Motor neuron (in vitro differentiated cells): ENCODE measurements around the gene FAM163B. TPM values are rescaled to one million over a fixed set of nuclear protein-coding genes. Genes with fewer than 3 reads are reported as not detected.

Experiments
- ATAC-seq, 8 experiments: fragments of 200-7000 bp; cut with Tn5 transposase; replicated peaks in 6 of 8; 2 replicates each; pipeline ENCODE4 v1.8.0; 2021; ENCODE audit warnings: mild to moderate bottlenecking in 8 of 8, moderate library complexity in 8 of 8
- H3K27ac ChIP-seq, 2 donors: fragments of 250-450 bp; sonication (Bioruptor Pico); 2 replicates each; pipeline ENCODE4 v1.9.0; 2021; ENCODE audit warnings: antibody characterized with exemption in 2 of 2, mild to moderate bottlenecking in 2 of 2, moderate library complexity in 1 of 2
- H3K4me1 ChIP-seq, 2 donors: fragments of 250-450 bp; sonication (Bioruptor Pico); replicated peaks in 1 of 2; 2 replicates each; pipeline ENCODE4 v1.6.1; 2021; ENCODE audit warnings: antibody characterized with exemption in 2 of 2, mild to moderate bottlenecking in 2 of 2, moderate library complexity in 1 of 2
- H3K4me3 ChIP-seq, 5 donors: fragments of 250-450 bp; sonication (Bioruptor Pico); 2 replicates each; pipeline ENCODE4 v1.9.0; 2021; ENCODE audit warnings: antibody characterized with exemption in 5 of 5, mild to moderate bottlenecking in 5 of 5, moderate library complexity in 4 of 5
- WGBS, 10 experiments: fragments of 450-650 bp; shearing (Covaris generic); methylation state at CpG; one replicate each; pipeline ENCODE4 v1.0.0; 2022; 5-methylcytosine and 5-hydroxymethylcytosine counted together
- in situ Hi-C, 9 experiments: fragments of 400-800 bp; cut with MboI; loops; one replicate each; pipeline ENCODE4 v1.15.0; 2021; ENCODE audit warnings: low sequenced_read_pairs in 9 of 9, low pct_unique_long_range_greater_than_20kb in 2 of 9; ENCODE audit not compliant: unreplicated experiment in 9 of 9
- total RNA-seq, 8 experiments: library from RNA; unstranded; fragments of 300-600 nt; gene quantifications; 2 replicates each; pipeline versions ENCODE4 v1.2.3 to v1.2.4, GENCODE V29; 2022

FAM163B gene
- total RNA-seq, result 1 to 10 TPM in 3 of 8 experiments, under 1 TPM in 4, not detected in 1; 0.36 to 1.9 (median 0.78) TPM

DNA sequence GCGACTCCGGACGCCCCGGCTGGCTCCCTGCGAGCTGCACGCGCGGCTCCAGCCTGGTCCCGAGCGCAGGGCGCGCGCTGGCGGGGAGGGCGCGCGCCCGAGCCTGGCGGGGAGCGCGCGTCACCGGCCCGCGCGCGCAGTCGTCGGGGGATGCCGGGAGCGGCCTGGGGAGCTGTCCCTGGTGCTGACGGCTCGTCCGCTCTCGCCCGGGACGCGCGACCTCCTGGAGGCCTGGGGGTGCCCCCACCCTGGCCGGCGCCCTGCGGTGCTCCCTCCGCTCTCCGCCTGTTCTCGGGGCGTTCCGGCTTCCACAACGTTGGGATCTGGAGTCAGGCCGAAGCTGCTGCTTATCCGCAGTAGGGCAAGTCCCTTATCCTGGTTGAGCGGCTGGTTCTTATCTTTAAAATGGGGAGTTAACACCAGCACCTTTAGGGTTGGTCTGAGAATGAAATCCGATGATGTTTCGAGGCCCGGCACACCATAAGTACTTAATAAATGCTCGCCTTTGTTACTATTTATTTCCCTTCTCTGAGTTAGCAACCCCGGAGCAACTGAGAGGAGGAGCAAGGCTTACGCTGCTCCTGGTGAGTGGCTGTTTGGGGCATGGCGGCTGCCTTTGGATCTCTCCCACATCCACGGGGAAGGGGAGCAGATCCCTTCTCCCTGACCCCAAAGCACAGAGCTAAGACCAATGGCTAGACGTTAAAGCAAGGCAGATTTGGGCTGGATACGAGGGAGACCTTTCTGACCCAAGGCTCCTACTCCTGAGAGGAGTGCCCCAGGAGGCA is at the start of gene FAM163B:
Gene FAM163B (minus strand): TSS at position 79 of the 788 bp plus-strand sequence. CDS start 29,166 bp downstream, outside the sequence.
- in situ Hi-C loops, result no loop called here
- Histone ChIP-seq H3K4me3 (peak within 1 kb of the TSS; percentile 25 to 43 (median 28)), H3K4me1 (peaks cover 30 to 36% of the 10 kb centered on the region in 2 donors), H3K27ac (no peak within 1 kb of the TSS)
- peak; percentile 76 to 91 (median 77) for ATAC-seq
- 27 to 80% (median 40%) methylated on average over 1 to 9 of the region's 61 CpGs; no CpG with 5 or more reads in 5 of the 10 experiments for WGBS, 10 experiments

GRCh38 chr9:133657120-133657661 is 48.0 kb upstream of the FAM163B start:
- no peak overlapping the region for H3K4me3 ChIP-seq
- WGBS, 10 experiments, result 80 to 100% (median 100%) methylated on average over 1 to 4 of the region's 13 CpGs; no CpG with 5 or more reads in 7 of the 10 experiments
- in situ Hi-C loops, result no loop called here
- H3K27ac ChIP-seq, result no peak overlapping the region
- peaks cover 27 to 39% of the 10 kb centered on the region in 2 donors for H3K4me1 ChIP-seq
- no peak for ATAC-seq

DNA sequence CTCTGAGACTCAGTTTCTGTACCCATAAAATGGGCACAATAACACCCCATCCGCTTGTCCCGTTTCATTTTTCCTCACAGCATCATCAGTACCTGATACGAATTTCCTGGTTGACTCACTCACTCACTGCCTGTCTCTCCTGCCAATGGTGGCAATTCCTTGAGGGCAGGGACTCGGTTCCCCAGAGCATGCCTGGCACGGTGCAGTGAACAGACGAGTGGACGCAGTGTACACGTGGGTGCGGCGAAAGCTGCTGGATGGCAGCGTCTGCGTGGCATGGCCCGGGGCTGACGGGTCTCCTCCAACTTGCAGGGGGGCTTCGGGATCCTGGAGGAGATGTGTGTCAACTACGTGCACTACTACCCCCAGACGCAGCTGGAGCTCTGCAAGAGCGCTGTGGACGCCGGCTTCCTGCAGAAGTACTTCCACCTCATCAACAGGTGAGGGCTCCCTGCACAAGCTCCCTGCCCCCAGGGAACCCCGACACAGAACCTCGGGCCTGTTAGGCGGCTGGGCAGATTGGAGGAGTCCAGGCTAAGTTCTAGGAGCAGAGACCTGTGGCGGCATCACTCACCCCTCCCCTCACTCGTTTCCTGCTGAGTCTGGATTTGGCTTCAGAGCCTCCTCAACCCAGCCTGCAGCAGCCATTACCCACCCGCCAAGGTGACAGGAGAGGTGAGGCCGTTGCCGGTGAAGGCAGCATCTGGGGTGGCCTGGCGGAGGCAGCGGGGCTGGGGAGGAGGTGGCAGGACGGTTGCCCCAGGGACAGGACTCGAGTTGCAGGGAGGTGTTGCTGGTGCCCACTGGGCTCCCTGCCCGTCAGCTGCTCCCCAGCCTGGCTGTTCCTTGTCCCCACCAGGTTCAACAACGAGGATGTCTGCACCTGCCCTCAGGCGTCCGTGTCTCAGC is 47.3 kb upstream of the FAM163B start:
- in situ Hi-C loops, result no loop called here
- H3K4me3 ChIP-seq, result no peak overlapping the region
- no peak for ATAC-seq
- H3K4me1 ChIP-seq, result peaks cover 27 to 39% of the 10 kb centered on the region in 2 donors
- no peak overlapping the region for H3K27ac ChIP-seq
- 40 to 100% (median 83%) methylated on average over 2 to 6 of the region's 36 CpGs; no CpG with 5 or more reads in 2 of the 10 experiments for WGBS, 10 experiments

- ATAC-seq, result no peak
- WGBS, 10 experiments, result 28 to 86% methylated on average over 2 to 5 of the region's 14 CpGs; no CpG with 5 or more reads in 8 of the 10 experiments
- Histone ChIP-seq H3K27ac (no peak overlapping the region), H3K4me1 (peaks cover 27 to 39% of the 10 kb centered on the region in 2 donors), H3K4me3 (no peak overlapping the region)
- in situ Hi-C loops, result no loop called here
Measured at GRCh38 chr9:133655701-133656100, 46.5 kb upstream of the FAM163B start.

DNA sequence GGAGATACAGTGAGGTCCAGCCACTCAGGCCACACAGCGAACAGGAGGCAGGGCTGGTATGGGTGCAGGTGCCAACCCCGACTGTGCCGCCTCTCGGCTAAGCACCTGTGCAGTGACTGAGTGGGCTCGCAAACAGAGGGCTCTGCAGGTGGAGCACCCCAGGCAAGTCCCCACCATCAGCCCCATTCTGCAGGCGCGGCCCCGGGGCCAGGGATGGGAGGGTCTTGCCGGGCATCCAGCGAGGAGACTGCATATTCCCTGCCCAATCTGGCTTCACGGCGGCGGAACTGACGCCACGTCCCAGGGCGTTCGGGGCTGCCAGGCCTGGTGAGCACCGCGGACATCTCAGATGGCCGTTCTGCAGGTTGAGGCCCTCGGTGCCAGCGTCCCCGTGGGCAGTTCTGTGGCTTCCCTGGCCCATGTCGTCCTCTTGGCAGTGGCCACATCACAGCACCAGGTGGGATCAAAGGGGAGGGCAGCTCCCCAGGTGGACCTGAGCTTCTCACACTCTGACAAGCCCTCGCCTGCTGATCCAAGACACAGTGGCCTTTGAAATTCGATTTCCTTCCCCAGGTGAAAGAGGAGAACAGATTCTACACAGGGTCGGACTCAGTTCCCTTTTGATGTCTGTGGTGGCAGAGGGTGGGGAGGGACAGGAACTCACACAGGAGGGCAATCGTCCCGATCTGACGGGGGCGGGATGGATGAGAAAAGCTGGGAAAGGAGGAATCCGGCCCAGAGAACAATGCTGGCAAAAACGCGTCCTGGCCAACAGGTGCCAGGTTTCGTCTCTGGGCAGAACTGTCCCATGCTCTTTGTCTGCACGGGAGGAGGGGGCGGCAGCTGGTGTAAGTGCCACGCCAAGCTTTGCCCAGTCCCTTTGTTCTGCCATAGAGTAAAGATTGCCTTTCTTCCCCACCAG is 45.8 kb upstream of the FAM163B start:
- H3K4me3 ChIP-seq, result no peak overlapping the region
- 23 to 87% (median 71%) methylated on average over 1 to 16 of the region's 38 CpGs; no CpG with 5 or more reads in 5 of the 10 experiments for whole genome bisulfite sequencing, 10 experiments
- H3K27ac ChIP-seq, result no peak overlapping the region
- no peak for ATAC-seq
- in situ Hi-C loops, result no loop called here
- H3K4me1 ChIP-seq, result peaks cover 24 to 34% of the 10 kb centered on the region in 2 donors

GRCh38 chr9:133653638-133654037 is 44.4 kb upstream of the FAM163B start:
- no peak for ATAC-seq
- peaks cover 14 to 22% of the 10 kb centered on the region in 2 donors for H3K4me1 ChIP-seq
- H3K4me3 ChIP-seq, result no peak overlapping the region
- in situ Hi-C loops, result no loop called here
- H3K27ac ChIP-seq, result no peak overlapping the region
- 20 to 81% (median 63%) methylated on average over 1 to 4 of the region's 9 CpGs; no CpG with 5 or more reads in 3 of the 10 experiments for WGBS, 10 experiments

DNA sequence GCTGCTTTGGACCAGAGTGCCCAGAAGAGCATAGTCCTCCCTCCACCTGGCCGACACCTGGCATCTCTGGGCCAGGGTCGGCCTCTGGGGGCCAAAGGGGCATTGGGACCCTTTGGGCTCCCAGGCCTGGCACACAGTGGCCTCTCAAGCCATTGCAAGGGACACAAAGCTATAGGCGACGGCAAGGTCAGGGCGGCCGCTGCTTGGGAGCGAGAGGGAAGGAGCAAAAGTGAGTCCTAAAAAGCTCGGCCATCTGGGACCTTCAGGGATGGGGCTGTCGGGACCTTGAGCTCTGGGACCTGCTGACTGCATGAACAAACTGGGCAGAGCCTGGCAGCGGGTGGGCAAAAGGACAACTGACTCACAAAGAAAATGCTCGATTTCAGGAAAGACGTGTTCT is 40.8 kb upstream of the FAM163B start:
- no peak for ATAC-seq
- no peak overlapping the region for H3K4me3 ChIP-seq
- peaks cover 6 to 12% of the 10 kb centered on the region in 2 donors for H3K4me1 ChIP-seq
- in situ Hi-C loops, result no loop called here
- 46 to 98% (median 84%) methylated on average over 1 to 12 of the region's 12 CpGs; no CpG with 5 or more reads in 1 of the 10 experiments for WGBS, 10 experiments
- H3K27ac ChIP-seq, result no peak overlapping the region

DNA sequence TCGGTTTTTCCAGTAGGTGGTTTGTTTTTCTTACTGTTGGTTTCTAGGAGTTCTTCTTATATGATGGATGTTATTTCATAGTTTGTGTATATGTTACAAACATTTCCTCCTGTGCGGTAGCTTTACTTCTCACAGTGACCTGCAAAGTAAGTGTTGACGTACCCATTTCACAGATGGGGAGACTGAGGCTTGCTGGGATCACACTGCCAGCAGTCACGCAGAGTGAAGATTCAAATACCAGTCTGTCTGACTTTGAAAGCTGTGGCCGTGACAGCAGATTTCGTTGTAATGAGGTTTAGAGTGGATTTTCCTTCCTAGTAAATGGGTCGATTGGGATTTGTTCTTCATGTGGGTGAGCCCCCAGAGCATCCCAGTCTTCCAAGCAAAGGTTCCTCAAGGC is 40.0 kb upstream of the FAM163B start:
- Histone ChIP-seq H3K4me3 (no peak overlapping the region), H3K27ac (no peak overlapping the region), H3K4me1 (peaks cover 11 to 20% of the 10 kb centered on the region in 2 donors)
- no peak for ATAC-seq
- 33 to 100% (median 88%) methylated on average over 1 to 6 of the region's 7 CpGs; no CpG with 5 or more reads in 1 of the 10 experiments for WGBS, 10 experiments
- in situ Hi-C loops, result no loop called here

- in situ Hi-C loops, result no loop called here
- no peak overlapping the region for H3K27ac ChIP-seq
- ATAC-seq, result no peak
- H3K4me3 ChIP-seq, result no peak overlapping the region
- 27 to 100% (median 76%) methylated on average over 1 to 6 of the region's 25 CpGs; no CpG with 5 or more reads in 2 of the 10 experiments for WGBS, 10 experiments
- peaks cover 11 to 17% of the 10 kb centered on the region in 2 donors for H3K4me1 ChIP-seq
Measured at GRCh38 chr9:133647765-133648469, 38.7 kb upstream of the FAM163B start.

- Histone ChIP-seq H3K27ac (no peak overlapping the region), H3K4me1 (peaks cover 11 to 17% of the 10 kb centered on the region in 2 donors), H3K4me3 (no peak overlapping the region)
- 18 to 95% (median 79%) methylated on average over 3 to 7 of the region's 7 CpGs; no CpG with 5 or more reads in 4 of the 10 experiments for WGBS, 10 experiments
- in situ Hi-C loops, result no loop called here
- no peak for ATAC-seq
Measured at GRCh38 chr9:133647148-133647547, 38.0 kb upstream of the FAM163B start.

DNA sequence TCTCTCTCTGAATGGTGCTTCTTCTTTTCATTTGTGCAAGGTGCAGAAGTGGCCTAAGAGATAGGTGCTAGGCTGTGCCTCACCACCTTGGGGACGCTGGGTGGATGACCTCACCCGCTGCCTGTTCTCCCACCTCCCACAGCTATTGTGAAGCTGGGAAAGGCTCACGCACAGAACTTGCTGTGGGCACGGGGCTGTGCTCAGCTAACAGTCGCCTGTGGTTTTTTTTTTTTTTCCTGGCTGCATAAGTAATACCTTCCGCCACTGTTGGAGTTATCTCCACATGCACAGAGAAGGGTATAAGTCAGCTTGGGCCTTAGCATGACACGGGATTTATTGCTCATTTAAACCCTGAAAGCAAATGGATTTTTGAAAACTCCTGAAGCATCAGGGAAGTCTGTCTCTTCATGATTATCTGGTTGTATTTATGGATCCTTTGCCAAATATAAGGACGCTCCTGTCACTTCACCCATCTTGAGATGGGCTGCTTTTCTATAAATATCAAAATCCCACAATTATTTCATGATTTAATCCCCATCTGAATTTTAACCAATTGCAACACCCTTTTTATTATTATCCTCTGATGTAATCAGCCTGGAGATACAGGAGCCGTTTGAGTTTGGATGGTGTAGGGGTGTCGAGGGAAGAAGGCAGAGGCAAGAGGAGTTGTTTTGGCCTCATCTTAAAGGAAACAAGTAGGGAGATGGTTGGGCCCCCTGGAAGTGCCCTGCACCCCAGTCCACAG is 36.0 kb upstream of the FAM163B start:
- H3K4me3 ChIP-seq, result no peak overlapping the region
- H3K4me1 ChIP-seq, result peaks cover 11 to 17% of the 10 kb centered on the region in 2 donors
- in situ Hi-C loops, result no loop called here
- WGBS, 10 experiments, result 10 to 61% (median 40%) methylated on average over 1 to 9 of the region's 10 CpGs
- no peak overlapping the region for H3K27ac ChIP-seq
- peak in 5 of 8 experiments; percentile 91 to 95 (median 93) for ATAC-seq
